H1 (cell line): ENCODE results near the gene FBXL16. TPM values are rescaled to one million over a fixed set of nuclear protein-coding genes. Genes with fewer than 3 reads are reported as not detected.

Experiments used
- CTCF ChIA-PET: fragments of 300-600 bp; sonication (Branson Sonifier 250); formaldehyde crosslinking; loops from one replicate; lab custom pipeline; 2021; ENCODE audit not compliant: partially characterized antibody; lab: Charles Lee
- POLR2A ChIA-PET: fragments of 300-600 bp; sonication (Branson Sonifier 250); formaldehyde crosslinking; loops from one replicate; lab custom pipeline; 2021; ENCODE audit warnings: inconsistent platforms; ENCODE audit not compliant: partially characterized antibody; lab: Charles Lee
- DNase-seq, 2 experiments: peaks; one replicate each; pipeline versions ENCODE4 v3.0.0 to v3.0.0-alpha.2; 2010 to 2022; ENCODE audit warnings: low spot score in 2 of 2, low read depth in 1 of 2, mixed read lengths in 1 of 2
- FAIRE-seq: peaks from 2 replicates; lab custom pipeline; 2011; peaks lifted over from hg19 to GRCh38; lab: Jason Lieb, UNC
- H2AFZ ChIP-seq: 2 replicates; pipeline ENCODE4 v1.8.1; 2012; ENCODE audit warnings: low read length, inconsistent platforms
- H2AK5ac ChIP-seq: 2 replicates; pipeline ENCODE4 v1.6.1; 2013; ENCODE audit warnings: low read depth, low read length
- H2BK120ac ChIP-seq: replicated peaks from 2 replicates; pipeline ENCODE3; 2013; ENCODE audit warnings: low read depth, low read length, inconsistent platforms
- H2BK12ac ChIP-seq: 2 replicates; pipeline ENCODE4 v1.6.1; 2013; ENCODE audit warnings: low read depth, low read length
- H2BK15ac ChIP-seq: 2 replicates; pipeline ENCODE4 v1.6.1; 2013; ENCODE audit warnings: low read length
- H2BK20ac ChIP-seq: 2 replicates; pipeline ENCODE4 v1.6.1; 2013; ENCODE audit warnings: low read length
- H2BK5ac ChIP-seq: 2 replicates; pipeline ENCODE4 v1.6.1; 2013; ENCODE audit warnings: low read depth, low read length
- H3K14ac ChIP-seq: 2 replicates; pipeline ENCODE4 v1.6.1; 2013; ENCODE audit warnings: inconsistent platforms; ENCODE audit not compliant: insufficient read length
- H3K18ac ChIP-seq: 2 replicates; pipeline ENCODE4 v1.6.1; 2013; ENCODE audit warnings: low read length; ENCODE audit errors: extremely low read depth
- H3K23ac ChIP-seq: 2 replicates; pipeline ENCODE4 v1.6.1; 2013; ENCODE audit warnings: inconsistent platforms; ENCODE audit not compliant: insufficient read length
- H3K23me2 ChIP-seq: 2 replicates; pipeline ENCODE4 v1.6.1; 2013; ENCODE audit warnings: low read depth, low read length
- H3K27ac ChIP-seq: 2 replicates; pipeline ENCODE4 v1.6.1; 2011; ENCODE audit warnings: low read depth, low read length, inconsistent platforms
- H3K27me3 ChIP-seq, 4 experiments: replicated peaks in 1 of 4; 1 replicate in 1 of 4; 2 replicates in 3 of 4; pipeline versions ENCODE4 v1.6.1 to v1.8.1; 2011 to 2013; ENCODE audit warnings: low read length in 3 of 4, mild to moderate bottlenecking in 3 of 4, inconsistent platforms in 2 of 4, mixed read lengths in 2 of 4, moderate library complexity in 1 of 4; ENCODE audit not compliant: control insufficient read depth in 3 of 4, insufficient read depth in 3 of 4; ENCODE audit errors: extremely low read depth in 1 of 4
- H3K36me3 ChIP-seq, 4 experiments: 2 replicates each; pipeline versions ENCODE4 v1.6.1 to v1.8.1; 2011 to 2013; ENCODE audit warnings: mild to moderate bottlenecking in 4 of 4, low read length in 3 of 4, moderate library complexity in 2 of 4, control low read depth in 1 of 4, inconsistent platforms in 1 of 4; ENCODE audit not compliant: insufficient read depth in 4 of 4, control insufficient read depth in 2 of 4
- H3K4ac ChIP-seq: replicated peaks from 2 replicates; pipeline ENCODE3; 2013; ENCODE audit warnings: low read length, low read depth, mixed read lengths, inconsistent platforms; ENCODE audit not compliant: insufficient read length
- H3K4me1 ChIP-seq, 4 experiments: replicated peaks in 1 of 4; 1 replicate in 1 of 4; 2 replicates in 3 of 4; pipeline versions ENCODE4 v1.6.1 to v1.8.1; 2011 to 2013; ENCODE audit warnings: low read length in 3 of 4, inconsistent platforms in 2 of 4, mixed read lengths in 1 of 4; ENCODE audit not compliant: insufficient read depth in 4 of 4, control insufficient read depth in 3 of 4
- H3K4me2 ChIP-seq, 2 experiments: 2 replicates each; pipeline versions ENCODE4 v1.6.1 to v1.8.1; 2011 to 2013; ENCODE audit warnings: low read depth in 2 of 2, low read length in 2 of 2, control low read depth in 1 of 2, inconsistent platforms in 1 of 2, mild to moderate bottlenecking in 1 of 2; ENCODE audit not compliant: insufficient read depth in 1 of 2
- H3K4me3 ChIP-seq, 4 experiments: fragments of 200-600, 300-600 bp in 1 of 4; sonication (generic), shearing (Covaris generic), sonication (Bioruptor Twin) in 1 of 4; 2 replicates each; pipeline versions ENCODE4 v1.5.1 to v1.8.1; 2011 to 2016; ENCODE audit warnings: low read length in 4 of 4, low read depth in 3 of 4, control low read depth in 2 of 4, inconsistent platforms in 2 of 4, mild to moderate bottlenecking in 2 of 4, mixed read lengths in 1 of 4, moderate library complexity in 1 of 4; ENCODE audit not compliant: insufficient read depth in 2 of 4; ENCODE audit errors: extremely low read depth in 1 of 4
- H3K56ac ChIP-seq: replicated peaks from 2 replicates; pipeline ENCODE3; 2013; ENCODE audit warnings: low read depth, mild to moderate bottlenecking, mixed read lengths, low read length, inconsistent platforms; ENCODE audit not compliant: insufficient read length
- H3K79me1 ChIP-seq: 2 replicates; pipeline ENCODE4 v1.6.1; 2013; ENCODE audit warnings: low read depth, low read length, control low read depth
- H3K79me2 ChIP-seq, 2 experiments: 2 replicates each; pipeline versions ENCODE4 v1.6.1 to v1.8.1; 2012 to 2013; ENCODE audit warnings: low read length in 2 of 2, mild to moderate bottlenecking in 2 of 2, inconsistent platforms in 1 of 2; ENCODE audit not compliant: insufficient read depth in 2 of 2, control insufficient read depth in 1 of 2
- H3K9ac ChIP-seq, 4 experiments: replicated peaks in 1 of 4; 1 replicate in 1 of 4; 2 replicates in 3 of 4; pipeline versions ENCODE4 v1.6.1 to v1.8.1; 2011 to 2013; ENCODE audit warnings: low read depth in 3 of 4, low read length in 3 of 4, control low read depth in 2 of 4, mild to moderate bottlenecking in 2 of 4, moderate library complexity in 2 of 4, inconsistent platforms in 1 of 4; ENCODE audit errors: extremely low read depth in 1 of 4
- H3K9me3 ChIP-seq, 2 experiments: 2 replicates each; pipeline versions ENCODE4 v1.6.1 to v1.8.1; 2012 to 2013; ENCODE audit warnings: mild to moderate bottlenecking in 2 of 2, moderate library complexity in 2 of 2, control low read depth in 1 of 2, inconsistent platforms in 1 of 2, low read depth in 1 of 2, low read length in 1 of 2, mixed read lengths in 1 of 2; ENCODE audit not compliant: insufficient read depth in 2 of 2
- H4K20me1 ChIP-seq, 2 experiments: replicated peaks in 1 of 2; 2 replicates each; pipeline versions ENCODE3 to v1.8.1; 2011 to 2013; ENCODE audit warnings: inconsistent platforms in 2 of 2, low read length in 2 of 2, mild to moderate bottlenecking in 1 of 2; ENCODE audit not compliant: insufficient read depth in 2 of 2, control insufficient read depth in 1 of 2
- H4K5ac ChIP-seq: 2 replicates; pipeline ENCODE4 v1.6.1; 2013; ENCODE audit warnings: low read length, low read depth, mixed read lengths, inconsistent platforms; ENCODE audit not compliant: insufficient read length
- H4K8ac ChIP-seq: 2 replicates; pipeline ENCODE4 v1.8.0; 2013; ENCODE audit warnings: mild to moderate bottlenecking, moderate library complexity, low read length, inconsistent platforms; ENCODE audit not compliant: insufficient read depth; ENCODE audit errors: extremely low read depth
- H4K91ac ChIP-seq: replicated peaks from 2 replicates; pipeline ENCODE3; 2013; ENCODE audit warnings: low read length, mixed read lengths, inconsistent platforms; ENCODE audit not compliant: insufficient read length
- ASH2L ChIP-seq: fragments of 200-600, 300-600 bp; sonication (generic); IDR thresholded peaks from one replicate; pipeline ENCODE4 v1.7.1; 2017; ENCODE audit warnings: low read length
- CREB1 ChIP-seq: IDR thresholded peaks from 2 replicates; pipeline ENCODE4 v1.6.1; 2012; ENCODE audit warnings: inconsistent platforms
- GABPA ChIP-seq: IDR thresholded peaks from 2 replicates; pipeline ENCODE4 v1.6.1; 2011; ENCODE audit warnings: mild to moderate bottlenecking, low read length, moderate library complexity, borderline replicate concordance; ENCODE audit not compliant: insufficient read depth
- KDM1A ChIP-seq: fragments of 200-600, 300-600 bp; sonication (generic); IDR thresholded peaks from 2 replicates; pipeline ENCODE4 v1.7.1; 2016; ENCODE audit warnings: mild to moderate bottlenecking, low read length, borderline replicate concordance
- KDM5A ChIP-seq: fragments of 200-600 bp; IDR thresholded peaks from 2 replicates; pipeline ENCODE4 v1.7.1; 2012; ENCODE audit warnings: mild to moderate bottlenecking, low read length, inconsistent platforms, mixed read lengths
- MAFK ChIP-seq: IDR thresholded peaks from 2 replicates; pipeline ENCODE4 v1.6.1; 2012; ENCODE audit warnings: low read depth, mild to moderate bottlenecking, improper control_type of control experiment, low read length
- RFX5 ChIP-seq: IDR thresholded peaks from 2 replicates; pipeline ENCODE4 v1.6.1; 2011; ENCODE audit warnings: low read depth, low read length, improper control_type of control experiment, borderline replicate concordance
- WGBS, 2 experiments: shearing (Covaris generic) in 1 of 2; methylation state at CpG; one replicate each; pipeline versions ENCODE4 v1.1.6 to v1.1.7; 2013 to 2015; ENCODE audit warnings: low lambda C conversion rate in 2 of 2, mixed read lengths in 2 of 2, inconsistent platforms in 1 of 2, low coverage in 1 of 2, missing lambda C conversion rate in 1 of 2; ENCODE audit not compliant: insufficient replicate concordance in 2 of 2, insufficient coverage in 1 of 2, insufficient read length in 1 of 2; ENCODE audit errors: extremely low coverage in 1 of 2, missing lambda C conversion rate in 1 of 2; 5-methylcytosine and 5-hydroxymethylcytosine counted together
- polyA plus RNA-seq, 7 experiments: library from polyadenylated mRNA; depleted of rRNA in 3 of 7; stranded (reverse) in 5 of 7; unstranded in 2 of 7; fragments of >200 nt in 5 of 7; fragments of 200-250 nt in 2 of 7; gene quantifications; 1 replicate in 5 of 7; 2 replicates in 1 of 7; 4 replicates in 1 of 7; pipeline versions ENCODE4 v1.2.1 to v1.2.3, GENCODE V29; 2011 to 2013; ENCODE audit warnings: missing spikeins in 2 of 7, mixed read lengths in 2 of 7
- total RNA-seq: library from RNA; stranded (reverse); fragmentation: NEBNext Ultra II Directional; extraction: Animal tissue kit (Norgen Biotek cat#: 25700); gene quantifications from 2 replicates; pipeline ENCODE4 v1.2.1, GENCODE V29; 2021
- TF ChIP-seq, protein P1 (sequence below), 3 experiments: IDR thresholded peaks; 1 replicate in 2 of 3; 2 replicates in 1 of 3; pipeline versions ENCODE4 v1.5.1 to v1.6.1; 2011; ENCODE audit warnings: low read length in 3 of 3, mild to moderate bottlenecking in 3 of 3, inconsistent platforms in 2 of 3, low read depth in 1 of 3, moderate library complexity in 1 of 3; ENCODE audit not compliant: insufficient read depth in 1 of 3; ENCODE audit errors: control extremely low read depth in 1 of 3

FBXL16 gene
- total and polyA plus RNA-seq, 2 of the 8 experiments (the other 6 are each of a cell fraction or from before 2014, with no cell fraction given) = 12.5 to 12.8 TPM

DNA sequence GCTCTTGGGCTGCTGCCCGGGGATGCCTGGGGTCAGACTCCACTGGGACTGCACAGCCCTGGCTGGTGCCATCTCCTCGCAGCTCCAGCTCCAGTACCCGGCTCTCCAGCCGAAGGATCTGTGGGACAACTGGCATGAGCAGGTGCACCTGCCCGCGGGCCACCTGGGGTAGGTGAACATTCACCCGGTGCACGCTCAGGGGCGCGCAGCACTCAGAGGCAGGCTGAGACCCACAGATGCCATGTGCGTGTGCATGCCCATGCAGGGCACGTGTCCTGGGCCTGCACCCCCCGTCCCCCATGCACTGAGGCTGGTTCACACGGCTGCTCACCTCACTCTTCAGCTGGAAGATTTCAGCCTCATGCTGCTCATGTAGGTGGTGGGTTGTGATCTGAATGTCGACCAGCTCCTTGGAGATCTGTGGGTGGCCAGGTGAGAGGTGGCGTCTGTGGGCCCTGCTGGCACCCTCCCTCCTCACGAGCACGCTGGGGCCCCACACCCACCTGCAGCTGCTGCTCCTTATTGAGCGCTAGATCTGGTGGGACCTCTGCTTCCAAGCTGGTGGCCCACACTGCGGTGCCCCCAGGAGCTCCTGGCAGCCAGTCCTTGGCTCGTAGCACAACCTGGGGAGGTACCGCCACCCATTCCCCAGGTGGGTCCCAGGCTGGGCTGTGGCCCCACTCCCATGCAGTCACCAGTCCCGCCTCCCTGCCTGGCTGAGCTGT, 20.0 kb upstream of the FBXL16 start:
- Histone ChIP-seq H2BK20ac (no peak overlapping the region), H3K9ac (no peak overlapping the region), H3K79me1 (no peaks in the 10 kb centered on the region), H2AFZ (no peak overlapping the region), H2BK120ac (no peak overlapping the region), H3K23ac (no peak overlapping the region), H3K4me2 (peak overlapping the region; percentile 81 to 93; a peak in 3 of 4 replicates), H3K27me3 (peaks cover 0 to 16% (median 5%) of the 10 kb centered on the region in 4 experiments; a peak in 4 of 7 replicates), H3K27ac (no peak overlapping the region), H4K91ac (no peak overlapping the region), H4K8ac (peak overlapping the region; percentile 57), H3K14ac (no peak overlapping the region), H3K79me2 (no peaks in the 10 kb centered on the region), H2AK5ac (no peak overlapping the region), H2BK5ac (no peak overlapping the region), H3K23me2 (peaks cover 22% of the 10 kb centered on the region; the same call in 1 of the 2 replicates), H3K18ac (no peak overlapping the region), H2BK12ac (no peak overlapping the region), H3K36me3 (peaks cover 0 to 6% (median 0%) of the 10 kb centered on the region in 4 experiments; a peak in 1 of 8 replicates), H3K4me1 (peaks cover 0 to 14% (median 8%) of the 10 kb centered on the region in 4 experiments; a peak in 5 of 7 replicates), H2BK15ac (0 out of 2 replicates have a peak overlapping the region, but pooled peaks have one; percentile 46), H4K5ac (no peak overlapping the region), H3K4me3 (peak overlapping the region in 3 of 4 experiments; percentile 45 to 83 (median 56); a peak in 4 of 8 replicates), H4K20me1 (peaks cover 3 to 11% of the 10 kb centered on the region in 2 experiments), H3K56ac (no peak overlapping the region), H3K4ac (peak overlapping the region; percentile 51), H3K9me3 (no peaks in the 10 kb centered on the region; a peak in 1 of 4 replicates)
- ChIA-PET POLR2A (interaction anchor here (0.8 to 23.0 kb wide), 17 partner anchors 1 to 78 kb away, joined by 3 to 353 read pairs (median 6); partner anchors contain the start of genes ANTKMT, CCDC78, CHTF18 and CIAO3), CTCF (interaction anchor here (0.5 to 35.8 kb wide), 6 partner anchors 9 to 330 kb away, joined by 3 to 977 read pairs (median 214); partner anchors contain the start of genes ANTKMT, CCDC78, CHTF18 and CIAO3)
- WGBS, 2 experiments = 80% methylated on average over 21 of the region's 23 CpGs; no CpG with 5 or more reads in 1 of the 2 experiments
- no peak for DNase-seq
- no peak for FAIRE-seq
- TF ChIP-seq KDM1A = no peak
- TF ChIP-seq, protein P1, sequence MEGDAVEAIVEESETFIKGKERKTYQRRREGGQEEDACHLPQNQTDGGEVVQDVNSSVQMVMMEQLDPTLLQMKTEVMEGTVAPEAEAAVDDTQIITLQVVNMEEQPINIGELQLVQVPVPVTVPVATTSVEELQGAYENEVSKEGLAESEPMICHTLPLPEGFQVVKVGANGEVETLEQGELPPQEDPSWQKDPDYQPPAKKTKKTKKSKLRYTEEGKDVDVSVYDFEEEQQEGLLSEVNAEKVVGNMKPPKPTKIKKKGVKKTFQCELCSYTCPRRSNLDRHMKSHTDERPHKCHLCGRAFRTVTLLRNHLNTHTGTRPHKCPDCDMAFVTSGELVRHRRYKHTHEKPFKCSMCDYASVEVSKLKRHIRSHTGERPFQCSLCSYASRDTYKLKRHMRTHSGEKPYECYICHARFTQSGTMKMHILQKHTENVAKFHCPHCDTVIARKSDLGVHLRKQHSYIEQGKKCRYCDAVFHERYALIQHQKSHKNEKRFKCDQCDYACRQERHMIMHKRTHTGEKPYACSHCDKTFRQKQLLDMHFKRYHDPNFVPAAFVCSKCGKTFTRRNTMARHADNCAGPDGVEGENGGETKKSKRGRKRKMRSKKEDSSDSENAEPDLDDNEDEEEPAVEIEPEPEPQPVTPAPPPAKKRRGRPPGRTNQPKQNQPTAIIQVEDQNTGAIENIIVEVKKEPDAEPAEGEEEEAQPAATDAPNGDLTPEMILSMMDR (IDR thresholded peaks at IDR 0.05; ENCODE audit: control extremely low read depth in 1 of 3, insufficient read depth in 1 of 3, low read depth in 1 of 3, low read length in 3 of 3) = no peak
- TF ChIP-seq GABPA = no peak
- TF ChIP-seq RFX5 = no peak
- no peak for TF ChIP-seq ASH2L
- TF ChIP-seq CREB1 = no peak
- TF ChIP-seq MAFK = no peak
- TF ChIP-seq KDM5A = no peak
